HCT116 (cell line): ENCODE data around the gene REN. TPM values are rescaled to one million over a fixed set of nuclear protein-coding genes. Genes with fewer than 3 reads are reported as not detected.
A peak's percentile ranks its signal among the peaks of the same experiment; 100 is the strongest.

Experiments used
- ATAC-seq: fragments of 200-7000 bp; cut with Tn5 transposase; 2 replicates; pipeline ENCODE4 v1.9.1; 2020; ENCODE audit warnings: mild to moderate bottlenecking, moderate library complexity
- BruUV-seq: library from RNA; stranded (reverse); fragments of 400-500 nt; replicated peaks from 2 replicates; lab custom pipeline; 2021; lab: Mats Ljungman, UMichigan
- CTCF ChIA-PET: fragments of 300-600 bp; sonication (Branson Sonifier 250); formaldehyde crosslinking; loops from one replicate; lab custom pipeline; 2021; ENCODE audit warnings: antibody characterized with exemption; lab: Charles Lee
- POLR2A ChIA-PET: fragments of 300-600, 350-600 bp; sonication (Branson Sonifier 250); formaldehyde crosslinking; loops from one replicate; lab custom pipeline; 2021; ENCODE audit warnings: antibody characterized with exemption; lab: Charles Lee
- RAD21 ChIA-PET, 2 experiments: fragments of 300-600 bp; sonication (Branson Sonifier 250); formaldehyde crosslinking; loops; one replicate each; lab custom pipeline; 2023; ENCODE audit warnings: low total read pairs in 2 of 2; ENCODE audit not compliant: uncharacterized antibody in 2 of 2, unreplicated experiment in 2 of 2, low non-redundant PET in 1 of 2; lab: Charles Lee
- DNase-seq: peaks from one replicate; pipeline ENCODE4 v3.0.0-alpha.2; 2010; ENCODE audit warnings: low read depth, low spot score
- H2AFZ ChIP-seq: fragments of 200-600 bp; shearing (Covaris generic), sonication (generic); 2 replicates; pipeline ENCODE4 v1.6.1; 2017; ENCODE audit warnings: low read depth, mixed run types, mixed read lengths, antibody characterized with exemption, low read length; ENCODE audit not compliant: poor library complexity, severe bottlenecking
- H3K27ac ChIP-seq: 2 replicates; pipeline ENCODE4 v1.5.1; 2012; ENCODE audit warnings: low read depth, low read length
- H3K27me3 ChIP-seq: fragments of 200-600 bp; sonication (generic); 2 replicates; pipeline ENCODE4 v1.6.1; 2016; ENCODE audit warnings: mixed run types, low read length, mixed read lengths; ENCODE audit not compliant: insufficient read depth
- H3K36me3 ChIP-seq, 2 experiments: fragments of 200-500 bp in 1 of 2; fragments of 200-600 bp in 1 of 2; sonication (Bioruptor generic) in 1 of 2; sonication (generic) in 1 of 2; 2 replicates each; pipeline versions ENCODE4 v1.5.1 to v1.6.1; 2014 to 2016; ENCODE audit warnings: low read length in 2 of 2, inconsistent platforms in 1 of 2, mixed read lengths in 1 of 2, mixed run types in 1 of 2; ENCODE audit not compliant: insufficient read depth in 2 of 2, control insufficient read depth in 1 of 2
- H3K4me1 ChIP-seq, 2 experiments: fragments of 200-600 bp in 1 of 2; sonication (generic) in 1 of 2; 2 replicates each; pipeline versions ENCODE4 v1.5.1 to v1.6.1; 2012 to 2017; ENCODE audit warnings: low read length in 2 of 2, inconsistent platforms in 1 of 2, mild to moderate bottlenecking in 1 of 2, mixed read lengths in 1 of 2, mixed run types in 1 of 2, moderate library complexity in 1 of 2; ENCODE audit not compliant: insufficient read depth in 2 of 2, control insufficient read depth in 1 of 2
- H3K4me2 ChIP-seq: fragments of 200-600 bp; sonication (generic); 2 replicates; pipeline ENCODE4 v1.6.1; 2017; ENCODE audit warnings: mixed run types, low read length, mixed read lengths
- H3K4me3 ChIP-seq, 2 experiments: fragments of 200-600 bp in 1 of 2; sonication (generic) in 1 of 2; replicated peaks in 1 of 2; 2 replicates each; pipeline ENCODE4 v1.5.1; 2011 to 2016; ENCODE audit warnings: low read length in 2 of 2, control low read depth in 1 of 2, low read depth in 1 of 2, mild to moderate bottlenecking in 1 of 2, mixed read lengths in 1 of 2, mixed run types in 1 of 2
- H3K79me2 ChIP-seq: fragments of 200-600 bp; sonication (generic); 2 replicates; pipeline ENCODE4 v1.6.1; 2017; ENCODE audit warnings: mild to moderate bottlenecking, mixed run types, low read length, moderate library complexity, mixed read lengths; ENCODE audit not compliant: insufficient read depth
- H3K9ac ChIP-seq: fragments of 200-600 bp; sonication (generic); 2 replicates; pipeline ENCODE4 v1.6.1; 2016; ENCODE audit warnings: low read length, mixed read lengths
- H3K9me2 ChIP-seq: fragments of 200-600 bp; sonication (generic), shearing (Covaris generic); 2 replicates; pipeline ENCODE4 v1.6.1; 2017; ENCODE audit warnings: mixed run types, mild to moderate bottlenecking, moderate library complexity; ENCODE audit not compliant: insufficient read depth
- H3K9me3 ChIP-seq, 2 experiments: fragments of 200-500 bp in 1 of 2; fragments of 200-600 bp in 1 of 2; sonication (Bioruptor generic) in 1 of 2; sonication (generic) in 1 of 2; 2 replicates each; pipeline ENCODE4 v1.6.1; 2014 to 2017; ENCODE audit warnings: low read length in 2 of 2, mixed read lengths in 2 of 2, inconsistent platforms in 1 of 2, low read depth in 1 of 2, mild to moderate bottlenecking in 1 of 2, mixed run types in 1 of 2, moderate library complexity in 1 of 2; ENCODE audit not compliant: control insufficient read depth in 1 of 2, insufficient read depth in 1 of 2
- H4K20me1 ChIP-seq: fragments of 200-600 bp; sonication (generic), shearing (Covaris generic); 2 replicates; pipeline ENCODE4 v1.6.1; 2017; ENCODE audit warnings: mixed run types, mild to moderate bottlenecking, moderate library complexity; ENCODE audit not compliant: insufficient read depth
- ATF3 ChIP-seq: IDR thresholded peaks from 2 replicates; pipeline ENCODE4 v1.6.1; 2012
- CBX3 ChIP-seq: IDR thresholded peaks from 2 replicates; pipeline ENCODE4 v1.6.1; 2012; ENCODE audit warnings: low read depth
- CEBPB ChIP-seq: IDR thresholded peaks from 2 replicates; pipeline ENCODE4 v1.6.1; 2012; ENCODE audit warnings: low read depth
- EZH2 ChIP-seq: fragments of 200-600 bp; sonication (generic); IDR thresholded peaks from 2 replicates; pipeline ENCODE4 v1.6.1; 2017; ENCODE audit warnings: antibody characterized with exemption, mixed run types
- EZH2phosphoT487 ChIP-seq: fragments of 200-600 bp; IDR thresholded peaks from 2 replicates; pipeline ENCODE4 v1.6.1; 2018; ENCODE audit warnings: antibody characterized with exemption, borderline replicate concordance
- FOSL1 ChIP-seq: IDR thresholded peaks from 2 replicates; pipeline ENCODE4 v1.6.1; 2012; ENCODE audit warnings: low read depth
- POLR2A ChIP-seq: IDR thresholded peaks from 2 replicates; pipeline ENCODE4 v1.7.0; 2011; ENCODE audit warnings: borderline replicate concordance; ENCODE audit not compliant: insufficient read depth, insufficient read length; ENCODE audit errors: extremely low read depth
- POLR2AphosphoS5 ChIP-seq: IDR thresholded peaks from 2 replicates; pipeline ENCODE4 v1.6.1; 2011; ENCODE audit warnings: mild to moderate bottlenecking, low read depth, low read length, moderate library complexity
- RAD21 ChIP-seq: IDR thresholded peaks from 2 replicates; pipeline ENCODE4 v1.6.1; 2012; ENCODE audit warnings: low read depth, mild to moderate bottlenecking
- REST ChIP-seq: IDR thresholded peaks from 2 replicates; pipeline ENCODE4 v1.6.1; 2012; ENCODE audit warnings: low read depth
- SIN3A ChIP-seq: IDR thresholded peaks from 2 replicates; pipeline ENCODE4 v1.6.1; 2012; ENCODE audit warnings: low read depth
- SP1 ChIP-seq: IDR thresholded peaks from 2 replicates; pipeline ENCODE4 v1.6.1; 2012; ENCODE audit warnings: low read depth
- TCF7L2 ChIP-seq: IDR thresholded peaks from 2 replicates; pipeline ENCODE4 v1.7.0; 2011; ENCODE audit warnings: borderline replicate concordance, inconsistent platforms; ENCODE audit not compliant: insufficient read depth, insufficient read length; ENCODE audit errors: extremely low read depth
- ZBTB33 ChIP-seq: IDR thresholded peaks from 2 replicates; pipeline ENCODE4 v1.6.1; 2011; ENCODE audit warnings: mild to moderate bottlenecking, low read length, moderate library complexity; ENCODE audit not compliant: insufficient replicate concordance; ENCODE audit errors: extremely low read depth
- ZFX ChIP-seq: fragments of 450-650 bp; IDR thresholded peaks from 2 replicates; pipeline ENCODE4 v1.6.1; 2017
- intact Hi-C: fragments of 100-400 bp; cut with micrococcal nuclease; formaldehyde crosslinking; loops from 2 replicates; pipeline ENCODE4 v1.10.0; 2022
- total RNA-seq: library from RNA; stranded (reverse); gene quantifications from one replicate; pipeline ENCODE4 v1.2.1, GENCODE V29; 2021; ENCODE audit not compliant: unreplicated experiment

The REN gene
- total RNA-seq, 1 experiment from 2014 or later, result 0.47 TPM

- Histone ChIP-seq H4K20me1 (no peaks in the 10 kb centered on the region), H3K9ac (no peak overlapping the region), H3K36me3 (no peaks in the 10 kb centered on the region), H3K79me2 (no peaks in the 10 kb centered on the region), H2AFZ (no peak overlapping the region), H3K9me3 (peaks cover 4 to 13% of the 10 kb centered on the region in 2 experiments; a peak in 1 of 4 replicates), H3K4me3 (no peak overlapping the region), H3K27me3 (no peaks in the 10 kb centered on the region), H3K4me2 (no peak overlapping the region), H3K4me1 (peaks cover 6 to 40% of the 10 kb centered on the region in 2 experiments; a peak in 3 of 4 replicates), H3K9me2 (no peaks in the 10 kb centered on the region), H3K27ac (no peak overlapping the region)
- intact Hi-C loops, result no loop called here
- no peak for DNase-seq
- ATAC-seq, result no peak
- BruUV-seq, result no TSS peak
- CTCF ChIA-PET, result no interaction called here
- TF ChIP-seq CBX3, result peak; percentile 88; the same call in 1 of the 2 replicates
- TF ChIP-seq ATF3, result no peak
- RAD21 ChIA-PET, result no interaction called here
- POLR2A ChIA-PET, result no interaction called here
Measured at GRCh38 chr1:204169858-204170257, 3.7 kb upstream of the REN start.

- Histone ChIP-seq H3K4me3 (no peak overlapping the region), H3K36me3 (no peaks in the 10 kb centered on the region), H3K79me2 (no peaks in the 10 kb centered on the region), H2AFZ (no peak overlapping the region), H3K27ac (no peak overlapping the region), H3K9ac (no peak overlapping the region), H3K27me3 (no peaks in the 10 kb centered on the region), H3K4me2 (no peak overlapping the region), H3K9me2 (no peaks in the 10 kb centered on the region), H4K20me1 (no peaks in the 10 kb centered on the region), H3K9me3 (peaks cover 4 to 13% of the 10 kb centered on the region in 2 experiments; a peak in 1 of 4 replicates), H3K4me1 (peaks cover 5 to 28% of the 10 kb centered on the region in 2 experiments; a peak in 3 of 4 replicates)
- BruUV-seq, result no TSS peak
- ATAC-seq (no peak), DNase-seq (no peak)
- ChIA-PET POLR2A (no interaction called here), CTCF (interaction anchor here (1.2 to 1.7 kb wide), 2 partner anchors 40 to 47 kb away, joined by 3 to 6 read pairs; partner anchors contain the start of gene GOLT1A), RAD21 (no interaction called here)
- no peak for TF ChIP-seq ZFX
- no peak for TF ChIP-seq TCF7L2
- TF ChIP-seq POLR2AphosphoS5, result no peak
- TF ChIP-seq SIN3A, result no peak
- no peak for TF ChIP-seq RAD21
- no peak for TF ChIP-seq ATF3
- no peak for TF ChIP-seq CBX3
- no peak for TF ChIP-seq SP1
- TF ChIP-seq FOSL1, result no peak
- no peak for TF ChIP-seq ZBTB33
- TF ChIP-seq EZH2, result no peak
- TF ChIP-seq POLR2A, result no peak
- no peak for TF ChIP-seq CEBPB
- TF ChIP-seq EZH2phosphoT487, result no peak
- no peak for TF ChIP-seq REST
- intact Hi-C loops, result no loop called here
Measured at GRCh38 chr1:204167730-204168129, 1.6 kb upstream of the REN start.
